ENCODE measurements around the gene RPS6KA5. TPM values are rescaled to one million over a fixed set of nuclear protein-coding genes. Genes with fewer than 3 reads are reported as not detected.
"Not testable (repeated sequence)": the region's sequence is repeated elsewhere in the genome, so short reads cannot be mapped to it uniquely, and the experiment has no call there.

RPS6KA5 gene
- 3.1 TPM for total RNA-seq

- Histone ChIP-seq H3K9ac (ENCODE audit: low read depth in 1 of 3, low read length in 3 of 3) (peak within 1 kb of the TSS; percentile 77 to 91 (median 90)), H3K9me3 (ENCODE audit: control insufficient read depth in 3 of 3, low read length in 3 of 3) (no peaks in the 10 kb centered on the region), H3K27me3 (ENCODE audit: control insufficient read depth in 3 of 3, insufficient read depth in 3 of 3, low read length in 3 of 3) (no peaks in the 10 kb centered on the region), H3K4me1 (ENCODE audit: control insufficient read depth in 3 of 3, insufficient read depth in 3 of 3, low read length in 3 of 3) (peaks cover 14 to 17% (median 17%) of the 10 kb centered on the region in 3 donors), H3K27ac (ENCODE audit: low read depth, low read length) (peak within 1 kb of the TSS; percentile 93), H3K36me3 (ENCODE audit: control insufficient read depth in 3 of 3, insufficient read depth in 3 of 3, low read length in 3 of 3) (no peaks in the 10 kb centered on the region), H3K4me3 (ENCODE audit: low read length in 3 of 3) (peak within 1 kb of the TSS; percentile 80 to 94 (median 94))
These were observed at the start of gene RPS6KA5 for GRCh38 chr14:91060351-91061055. Gene RPS6KA5, minus strand, starts transcription at chr14:91060641. Its CDS starts 207 bp downstream, at chr14:91060434.

- no peak overlapping the region for H3K9ac ChIP-seq (ENCODE audit: low read depth in 1 of 3, low read length in 3 of 3)
- H3K9me3 ChIP-seq (ENCODE audit: control insufficient read depth in 3 of 3, low read length in 3 of 3), result no peaks in the 10 kb centered on the region
- no peaks in the 10 kb centered on the region for H3K27me3 ChIP-seq (ENCODE audit: control insufficient read depth in 3 of 3, insufficient read depth in 3 of 3, low read length in 3 of 3)
- H3K4me3 ChIP-seq (ENCODE audit: low read length in 3 of 3), result peak overlapping the region in 1 of 3 donors; percentile 13
- H3K4me1 ChIP-seq (ENCODE audit: control insufficient read depth in 3 of 3, insufficient read depth in 3 of 3, low read length in 3 of 3), result peaks cover 11 to 17% (median 16%) of the 10 kb centered on the region in 3 donors
- peak overlapping the region; percentile 36 for H3K27ac ChIP-seq (ENCODE audit: low read depth, low read length)
- peaks cover 0 to 1% (median 0%) of the 10 kb centered on the region in 3 donors for H3K36me3 ChIP-seq (ENCODE audit: control insufficient read depth in 3 of 3, insufficient read depth in 3 of 3, low read length in 3 of 3)
These were observed 48.6 kb upstream of the RPS6KA5 start for GRCh38 chr14:91108941-91109611.

GRCh38 chr14:91103116-91103515 is 42.7 kb upstream of the RPS6KA5 start:
- Histone ChIP-seq H3K4me3 (ENCODE audit: low read length in 3 of 3) (no peak overlapping the region), H3K9ac (ENCODE audit: low read depth in 1 of 3, low read length in 3 of 3) (peak overlapping the region in 1 of 3 donors; percentile 33), H3K36me3 (ENCODE audit: control insufficient read depth in 3 of 3, insufficient read depth in 3 of 3, low read length in 3 of 3) (no peaks in the 10 kb centered on the region), H3K27me3 (ENCODE audit: control insufficient read depth in 3 of 3, insufficient read depth in 3 of 3, low read length in 3 of 3) (no peaks in the 10 kb centered on the region), H3K27ac (ENCODE audit: low read depth, low read length) (no peak overlapping the region), H3K9me3 (ENCODE audit: control insufficient read depth in 3 of 3, low read length in 3 of 3) (no peaks in the 10 kb centered on the region), H3K4me1 (ENCODE audit: control insufficient read depth in 3 of 3, insufficient read depth in 3 of 3, low read length in 3 of 3) (peaks cover 0 to 4% (median 3%) of the 10 kb centered on the region in 3 donors)

GRCh38 chr14:91100102-91100501 is 39.7 kb upstream of the RPS6KA5 start:
- Histone ChIP-seq H3K4me3 (ENCODE audit: low read length in 3 of 3) (no peak overlapping the region), H3K9me3 (ENCODE audit: control insufficient read depth in 3 of 3, low read length in 3 of 3) (no peaks in the 10 kb centered on the region), H3K4me1 (ENCODE audit: control insufficient read depth in 3 of 3, insufficient read depth in 3 of 3, low read length in 3 of 3) (peaks cover 0 to 7% (median 5%) of the 10 kb centered on the region in 3 donors), H3K27ac (ENCODE audit: low read depth, low read length) (no peak overlapping the region), H3K9ac (ENCODE audit: low read depth in 1 of 3, low read length in 3 of 3) (no peak overlapping the region), H3K27me3 (ENCODE audit: control insufficient read depth in 3 of 3, insufficient read depth in 3 of 3, low read length in 3 of 3) (no peaks in the 10 kb centered on the region), H3K36me3 (ENCODE audit: control insufficient read depth in 3 of 3, insufficient read depth in 3 of 3, low read length in 3 of 3) (no peaks in the 10 kb centered on the region)

GRCh38 chr14:91098591-91098990 is 38.1 kb upstream of the RPS6KA5 start:
- H3K9me3 ChIP-seq (ENCODE audit: control insufficient read depth in 3 of 3, low read length in 3 of 3), result no peaks in the 10 kb centered on the region
- H3K27ac ChIP-seq (ENCODE audit: low read depth, low read length), result no peak overlapping the region
- no peak overlapping the region for H3K4me3 ChIP-seq (ENCODE audit: low read length in 3 of 3)
- no peaks in the 10 kb centered on the region for H3K36me3 ChIP-seq (ENCODE audit: control insufficient read depth in 3 of 3, insufficient read depth in 3 of 3, low read length in 3 of 3)
- H3K27me3 ChIP-seq (ENCODE audit: control insufficient read depth in 3 of 3, insufficient read depth in 3 of 3, low read length in 3 of 3), result no peaks in the 10 kb centered on the region
- H3K9ac ChIP-seq (ENCODE audit: low read depth in 1 of 3, low read length in 3 of 3), result no peak overlapping the region
- peaks cover 0 to 19% (median 18%) of the 10 kb centered on the region in 3 donors for H3K4me1 ChIP-seq (ENCODE audit: control insufficient read depth in 3 of 3, insufficient read depth in 3 of 3, low read length in 3 of 3)

- not testable (repeated sequence) for H3K9me3 ChIP-seq (ENCODE audit: control insufficient read depth in 3 of 3, low read length in 3 of 3); H3K4me3 ChIP-seq (ENCODE audit: low read length in 3 of 3); H3K36me3 ChIP-seq (ENCODE audit: control insufficient read depth in 3 of 3, insufficient read depth in 3 of 3, low read length in 3 of 3); H3K27ac ChIP-seq (ENCODE audit: low read depth, low read length); H3K27me3 ChIP-seq (ENCODE audit: control insufficient read depth in 3 of 3, insufficient read depth in 3 of 3, low read length in 3 of 3); H3K9ac ChIP-seq (ENCODE audit: low read depth in 1 of 3, low read length in 3 of 3)
- H3K4me1 ChIP-seq (ENCODE audit: control insufficient read depth in 3 of 3, insufficient read depth in 3 of 3, low read length in 3 of 3), result peaks cover 0 to 19% (median 18%) of the 10 kb centered on the region in 3 donors
These were observed 37.2 kb upstream of the RPS6KA5 start for GRCh38 chr14:91097657-91098056.

- Histone ChIP-seq H3K9ac (ENCODE audit: low read depth in 1 of 3, low read length in 3 of 3) (peak overlapping the region in 1 of 3 donors; percentile 25), H3K4me1 (ENCODE audit: control insufficient read depth in 3 of 3, insufficient read depth in 3 of 3, low read length in 3 of 3) (peaks cover 0 to 19% (median 18%) of the 10 kb centered on the region in 3 donors), H3K27ac (ENCODE audit: low read depth, low read length) (peak overlapping the region; percentile 74), H3K36me3 (ENCODE audit: control insufficient read depth in 3 of 3, insufficient read depth in 3 of 3, low read length in 3 of 3) (no peaks in the 10 kb centered on the region), H3K27me3 (ENCODE audit: control insufficient read depth in 3 of 3, insufficient read depth in 3 of 3, low read length in 3 of 3) (no peaks in the 10 kb centered on the region), H3K9me3 (ENCODE audit: control insufficient read depth in 3 of 3, low read length in 3 of 3) (no peaks in the 10 kb centered on the region), H3K4me3 (ENCODE audit: low read length in 3 of 3) (peak overlapping the region in 1 of 3 donors; percentile 12)
These were observed 34.7 kb upstream of the RPS6KA5 start for GRCh38 chr14:91095178-91095577.

- Histone ChIP-seq H3K4me3 (ENCODE audit: low read length in 3 of 3) (peak overlapping the region in 1 of 3 donors; percentile 12), H3K27me3 (ENCODE audit: control insufficient read depth in 3 of 3, insufficient read depth in 3 of 3, low read length in 3 of 3) (no peaks in the 10 kb centered on the region), H3K4me1 (ENCODE audit: control insufficient read depth in 3 of 3, insufficient read depth in 3 of 3, low read length in 3 of 3) (peaks cover 0 to 19% (median 18%) of the 10 kb centered on the region in 3 donors), H3K9ac (ENCODE audit: low read depth in 1 of 3, low read length in 3 of 3) (peak overlapping the region in 1 of 3 donors; percentile 25), H3K36me3 (ENCODE audit: control insufficient read depth in 3 of 3, insufficient read depth in 3 of 3, low read length in 3 of 3) (no peaks in the 10 kb centered on the region), H3K9me3 (ENCODE audit: control insufficient read depth in 3 of 3, low read length in 3 of 3) (no peaks in the 10 kb centered on the region), H3K27ac (ENCODE audit: low read depth, low read length) (peak overlapping the region; percentile 74)
These were observed 34.3 kb upstream of the RPS6KA5 start for GRCh38 chr14:91094772-91095171.

- H3K27ac ChIP-seq (ENCODE audit: low read depth, low read length), result peak overlapping the region; percentile 74
- H3K36me3 ChIP-seq (ENCODE audit: control insufficient read depth in 3 of 3, insufficient read depth in 3 of 3, low read length in 3 of 3), result not testable (repeated sequence)
These were observed 33.5 kb upstream of the RPS6KA5 start for GRCh38 chr14:91093743-91094472.

More at GRCh38 chr14:91093743-91094472, 33.5 kb upstream of the RPS6KA5 start:
- peaks cover 0 to 18% (median 18%) of the 10 kb centered on the region in 3 donors for H3K4me1 ChIP-seq (ENCODE audit: control insufficient read depth in 3 of 3, insufficient read depth in 3 of 3, low read length in 3 of 3)
- H3K4me3 ChIP-seq (ENCODE audit: low read length in 3 of 3); H3K9me3 ChIP-seq (ENCODE audit: control insufficient read depth in 3 of 3, low read length in 3 of 3); H3K27me3 ChIP-seq (ENCODE audit: control insufficient read depth in 3 of 3, insufficient read depth in 3 of 3, low read length in 3 of 3); H3K9ac ChIP-seq (ENCODE audit: low read depth in 1 of 3, low read length in 3 of 3): not testable (repeated sequence)
